ENCODE data around the gene RAVER2.

DNA sequence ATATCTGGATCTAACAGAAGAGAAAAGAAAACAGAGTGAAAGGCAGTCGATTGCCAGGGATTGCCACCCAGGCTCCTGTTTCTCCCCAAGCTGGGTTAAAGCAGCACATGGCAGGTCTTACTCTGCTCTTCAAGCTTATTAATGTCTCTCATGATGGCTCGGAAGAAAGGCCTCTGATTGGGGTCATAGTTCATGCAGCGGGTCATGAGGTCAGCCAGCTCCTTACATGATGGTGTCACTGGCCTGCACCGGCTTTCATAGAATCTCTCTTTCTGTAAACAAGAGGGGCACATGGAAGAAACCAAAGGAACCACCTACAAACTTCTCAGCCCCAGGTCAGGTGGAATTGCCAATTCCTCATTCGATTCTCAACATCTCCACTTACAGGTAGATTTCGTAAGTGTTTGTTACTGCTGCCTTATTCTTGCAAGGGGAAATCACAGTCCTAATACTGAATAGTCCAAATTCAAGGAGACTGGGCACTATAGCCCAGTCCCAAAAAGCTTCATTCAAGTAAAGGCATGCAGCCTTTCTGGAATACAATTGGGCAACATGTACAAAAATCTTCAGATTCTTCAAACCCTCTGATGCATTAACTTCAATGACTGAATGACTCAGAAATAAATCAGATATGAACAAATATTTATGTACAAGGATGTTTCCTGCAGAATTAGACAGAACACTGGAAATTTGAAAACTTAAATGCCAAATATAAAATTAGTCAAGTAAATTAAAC is 96.6 kb downstream of the RAVER2 start:
- TF ChIP-seq, protein P1, sequence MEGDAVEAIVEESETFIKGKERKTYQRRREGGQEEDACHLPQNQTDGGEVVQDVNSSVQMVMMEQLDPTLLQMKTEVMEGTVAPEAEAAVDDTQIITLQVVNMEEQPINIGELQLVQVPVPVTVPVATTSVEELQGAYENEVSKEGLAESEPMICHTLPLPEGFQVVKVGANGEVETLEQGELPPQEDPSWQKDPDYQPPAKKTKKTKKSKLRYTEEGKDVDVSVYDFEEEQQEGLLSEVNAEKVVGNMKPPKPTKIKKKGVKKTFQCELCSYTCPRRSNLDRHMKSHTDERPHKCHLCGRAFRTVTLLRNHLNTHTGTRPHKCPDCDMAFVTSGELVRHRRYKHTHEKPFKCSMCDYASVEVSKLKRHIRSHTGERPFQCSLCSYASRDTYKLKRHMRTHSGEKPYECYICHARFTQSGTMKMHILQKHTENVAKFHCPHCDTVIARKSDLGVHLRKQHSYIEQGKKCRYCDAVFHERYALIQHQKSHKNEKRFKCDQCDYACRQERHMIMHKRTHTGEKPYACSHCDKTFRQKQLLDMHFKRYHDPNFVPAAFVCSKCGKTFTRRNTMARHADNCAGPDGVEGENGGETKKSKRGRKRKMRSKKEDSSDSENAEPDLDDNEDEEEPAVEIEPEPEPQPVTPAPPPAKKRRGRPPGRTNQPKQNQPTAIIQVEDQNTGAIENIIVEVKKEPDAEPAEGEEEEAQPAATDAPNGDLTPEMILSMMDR (conservative IDR thresholded peaks at IDR 0.05; ENCODE audit: low read depth, low read length) = no peak
- TF ChIP-seq EZH2phosphoT487 (IDR thresholded peaks at IDR 0.05; ENCODE audit: borderline replicate concordance, low read length) = no peak
